ENCODE measurements around the gene AMIGO1. TPM values are rescaled to one million over a fixed set of nuclear protein-coding genes. Genes with fewer than 3 reads are reported as not detected.

AMIGO1 gene
- total and polyA plus RNA-seq, 2 experiments from 2014 or later, result 7.7 to 10.5 TPM

GRCh38 chr1:109535481-109535880, 26.0 kb upstream of the AMIGO1 start:
- peaks cover 28% of the 10 kb centered on the region for H3K4me1 ChIP-seq (ENCODE audit: low read depth)
- peak overlapping the region; percentile 71 for H3K27ac ChIP-seq
- no peaks in the 10 kb centered on the region for H3K36me3 ChIP-seq

GRCh38 chr1:109534307-109534858, 24.9 kb upstream of the AMIGO1 start:
- DNase-seq (ENCODE audit: low read depth in 1 of 2, low spot score in 1 of 2), result no peak
- H3K4me1 ChIP-seq (ENCODE audit: low read depth), result peaks cover 21% of the 10 kb centered on the region
- H3K9me3 ChIP-seq (ENCODE audit: low read depth), result no peaks in the 10 kb centered on the region
- no peak overlapping the region for H3K4me3 ChIP-seq
- TF ChIP-seq CTCF (IDR thresholded peaks at IDR 0.05; ENCODE audit: low read depth, low read length), result no peak
- no peaks in the 10 kb centered on the region for H3K27me3 ChIP-seq
- no peaks in the 10 kb centered on the region for H3K36me3 ChIP-seq
- peak overlapping the region; percentile 71 for H3K27ac ChIP-seq

More at GRCh38 chr1:109535481-109535880, 26.0 kb upstream of the AMIGO1 start:
- Histone ChIP-seq H3K9me3 (ENCODE audit: low read depth) (no peaks in the 10 kb centered on the region), H3K4me3 (no peak overlapping the region), H3K27me3 (no peaks in the 10 kb centered on the region)
- no peak for DNase-seq (ENCODE audit: low read depth in 1 of 2, low spot score in 1 of 2)
- TF ChIP-seq CTCF (IDR thresholded peaks at IDR 0.05; ENCODE audit: low read depth, low read length), result no peak

- no peaks in the 10 kb centered on the region for H3K9me3 ChIP-seq (ENCODE audit: low read depth)
- no peak overlapping the region for H3K27ac ChIP-seq
- no peak overlapping the region for H3K4me3 ChIP-seq
- no peaks in the 10 kb centered on the region for H3K36me3 ChIP-seq
- TF ChIP-seq CTCF (IDR thresholded peaks at IDR 0.05; ENCODE audit: low read depth, low read length), result peak; percentile 98
- DNase-seq (ENCODE audit: low read depth in 1 of 2, low spot score in 1 of 2), result peak; percentile 82 to 84
- peaks cover 20% of the 10 kb centered on the region for H3K4me1 ChIP-seq (ENCODE audit: low read depth)
- no peaks in the 10 kb centered on the region for H3K27me3 ChIP-seq
Observed at GRCh38 chr1:109532365-109533136, 23.0 kb upstream of the AMIGO1 start.

- no peak for DNase-seq (ENCODE audit: low read depth in 1 of 2, low spot score in 1 of 2)
- no peak for TF ChIP-seq CTCF (IDR thresholded peaks at IDR 0.05; ENCODE audit: low read depth, low read length)
- Histone ChIP-seq H3K9me3 (ENCODE audit: low read depth) (no peaks in the 10 kb centered on the region), H3K27me3 (no peaks in the 10 kb centered on the region), H3K36me3 (no peaks in the 10 kb centered on the region), H3K27ac (no peak overlapping the region), H3K4me3 (no peak overlapping the region), H3K4me1 (ENCODE audit: low read depth) (peaks cover 20% of the 10 kb centered on the region)
Observed at GRCh38 chr1:109531826-109532364, 22.4 kb upstream of the AMIGO1 start.

GRCh38 chr1:109531380-109531779, 21.9 kb upstream of the AMIGO1 start:
- Histone ChIP-seq H3K4me3 (no peak overlapping the region), H3K36me3 (no peaks in the 10 kb centered on the region), H3K9me3 (ENCODE audit: low read depth) (no peaks in the 10 kb centered on the region), H3K4me1 (ENCODE audit: low read depth) (peaks cover 16% of the 10 kb centered on the region), H3K27me3 (no peaks in the 10 kb centered on the region), H3K27ac (no peak overlapping the region)
- no peak for TF ChIP-seq CTCF (IDR thresholded peaks at IDR 0.05; ENCODE audit: low read depth, low read length)
- DNase-seq (ENCODE audit: low read depth in 1 of 2, low spot score in 1 of 2), result no peak

Data from cardiac muscle cell (in vitro differentiated cells and primary cell).